ENCODE measurements around the gene MYBPH.
A peak's percentile ranks its signal among the peaks of the same experiment; 100 is the strongest.

Gene MYBPH

GRCh38 chr1:203167913-203168200, 7.8 kb downstream of the MYBPH start:
- no peak for DNase-seq (ENCODE audit: low read depth)
- TF ChIP-seq POLR2A (IDR thresholded peaks at IDR 0.05; ENCODE audit: extremely low read depth, insufficient read length) (no peak), MAX (IDR thresholded peaks at IDR 0.05; ENCODE audit: low read depth, low read length) (no peak), MYC (IDR thresholded peaks at IDR 0.05; ENCODE audit: low read depth, low read length) (no peak), CTCF (IDR thresholded peaks at IDR 0.05; ENCODE audit: low read depth, low read length) (no peak)
- H3K4me3 ChIP-seq (ENCODE audit: low read depth, low read length): no peak overlapping the region

- DNase-seq (ENCODE audit: low read depth): peak; percentile 74
- no peak overlapping the region for H3K4me3 ChIP-seq (ENCODE audit: low read depth, low read length)
- TF ChIP-seq MAX (IDR thresholded peaks at IDR 0.05; ENCODE audit: low read depth, low read length) (peak; percentile 51), POLR2A (IDR thresholded peaks at IDR 0.05; ENCODE audit: extremely low read depth, insufficient read length) (no peak), MYC (IDR thresholded peaks at IDR 0.05; ENCODE audit: low read depth, low read length) (peak; percentile 45; the same call in 1 of the 2 replicates)
Measured at GRCh38 chr1:203167026-203167912, 8.4 kb downstream of the MYBPH start.

GRCh38 chr1:203166192-203166940, 9.3 kb downstream of the MYBPH start:
- TF ChIP-seq CTCF (IDR thresholded peaks at IDR 0.05; ENCODE audit: low read depth, low read length) (peak; percentile 25), MAX (IDR thresholded peaks at IDR 0.05; ENCODE audit: low read depth, low read length) (no peak), MYC (IDR thresholded peaks at IDR 0.05; ENCODE audit: low read depth, low read length) (no peak), POLR2A (IDR thresholded peaks at IDR 0.05; ENCODE audit: extremely low read depth, insufficient read length) (no peak)
- peak; percentile 54 for DNase-seq (ENCODE audit: low read depth)
- H3K4me3 ChIP-seq (ENCODE audit: low read depth, low read length): no peak overlapping the region

GRCh38 chr1:203165800-203166161, 9.8 kb downstream of the MYBPH start:
- H3K4me3 ChIP-seq (ENCODE audit: low read depth, low read length): no peak overlapping the region
- TF ChIP-seq CTCF (IDR thresholded peaks at IDR 0.05; ENCODE audit: low read depth, low read length): no peak
- TF ChIP-seq MYC (IDR thresholded peaks at IDR 0.05; ENCODE audit: low read depth, low read length): no peak
- no peak for TF ChIP-seq POLR2A (IDR thresholded peaks at IDR 0.05; ENCODE audit: extremely low read depth, insufficient read length)
- no peak for TF ChIP-seq MAX (IDR thresholded peaks at IDR 0.05; ENCODE audit: low read depth, low read length)
- no peak for DNase-seq (ENCODE audit: low read depth)

GRCh38 chr1:203165101-203165799, 10.4 kb downstream of the MYBPH start:
- TF ChIP-seq MYC (IDR thresholded peaks at IDR 0.05; ENCODE audit: low read depth, low read length) (no peak), POLR2A (IDR thresholded peaks at IDR 0.05; ENCODE audit: extremely low read depth, insufficient read length) (no peak), CTCF (IDR thresholded peaks at IDR 0.05; ENCODE audit: low read depth, low read length) (no peak), MAX (IDR thresholded peaks at IDR 0.05; ENCODE audit: low read depth, low read length) (no peak)

More at GRCh38 chr1:203165101-203165799, 10.4 kb downstream of the MYBPH start:
- no peak overlapping the region for H3K4me3 ChIP-seq (ENCODE audit: low read depth, low read length)
- DNase-seq (ENCODE audit: low read depth): no peak
